HCT116 (cell line): ENCODE data around the gene TEX47. TPM values are rescaled to one million over a fixed set of nuclear protein-coding genes. Genes with fewer than 3 reads are reported as not detected.

ENCODE experiments used
- ATAC-seq: fragments of 200-7000 bp; cut with Tn5 transposase; 2 replicates; pipeline ENCODE4 v1.9.1; 2020; ENCODE audit warnings: mild to moderate bottlenecking, moderate library complexity
- BruUV-seq: library from RNA; stranded (reverse); fragments of 400-500 nt; replicated peaks from 2 replicates; lab custom pipeline; 2021; lab: Mats Ljungman, UMichigan
- CTCF ChIA-PET: fragments of 300-600 bp; sonication (Branson Sonifier 250); formaldehyde crosslinking; loops from one replicate; lab custom pipeline; 2021; ENCODE audit warnings: antibody characterized with exemption; lab: Charles Lee
- POLR2A ChIA-PET: fragments of 300-600, 350-600 bp; sonication (Branson Sonifier 250); formaldehyde crosslinking; loops from one replicate; lab custom pipeline; 2021; ENCODE audit warnings: antibody characterized with exemption; lab: Charles Lee
- RAD21 ChIA-PET, 2 experiments: fragments of 300-600 bp; sonication (Branson Sonifier 250); formaldehyde crosslinking; loops; one replicate each; lab custom pipeline; 2023; ENCODE audit warnings: low total read pairs in 2 of 2; ENCODE audit not compliant: uncharacterized antibody in 2 of 2, unreplicated experiment in 2 of 2, low non-redundant PET in 1 of 2; lab: Charles Lee
- DNase-seq: peaks from one replicate; pipeline ENCODE4 v3.0.0-alpha.2; 2010; ENCODE audit warnings: low read depth, low spot score
- H2AFZ ChIP-seq: fragments of 200-600 bp; shearing (Covaris generic), sonication (generic); 2 replicates; pipeline ENCODE4 v1.6.1; 2017; ENCODE audit warnings: low read depth, mixed run types, mixed read lengths, antibody characterized with exemption, low read length; ENCODE audit not compliant: poor library complexity, severe bottlenecking
- H3K27ac ChIP-seq: 2 replicates; pipeline ENCODE4 v1.5.1; 2012; ENCODE audit warnings: low read depth, low read length
- H3K27me3 ChIP-seq: fragments of 200-600 bp; sonication (generic); 2 replicates; pipeline ENCODE4 v1.6.1; 2016; ENCODE audit warnings: mixed run types, low read length, mixed read lengths; ENCODE audit not compliant: insufficient read depth
- H3K36me3 ChIP-seq, 2 experiments: fragments of 200-500 bp in 1 of 2; fragments of 200-600 bp in 1 of 2; sonication (Bioruptor generic) in 1 of 2; sonication (generic) in 1 of 2; 2 replicates each; pipeline versions ENCODE4 v1.5.1 to v1.6.1; 2014 to 2016; ENCODE audit warnings: low read length in 2 of 2, inconsistent platforms in 1 of 2, mixed read lengths in 1 of 2, mixed run types in 1 of 2; ENCODE audit not compliant: insufficient read depth in 2 of 2, control insufficient read depth in 1 of 2
- H3K4me1 ChIP-seq, 2 experiments: fragments of 200-600 bp in 1 of 2; sonication (generic) in 1 of 2; 2 replicates each; pipeline versions ENCODE4 v1.5.1 to v1.6.1; 2012 to 2017; ENCODE audit warnings: low read length in 2 of 2, inconsistent platforms in 1 of 2, mild to moderate bottlenecking in 1 of 2, mixed read lengths in 1 of 2, mixed run types in 1 of 2, moderate library complexity in 1 of 2; ENCODE audit not compliant: insufficient read depth in 2 of 2, control insufficient read depth in 1 of 2
- H3K4me2 ChIP-seq: fragments of 200-600 bp; sonication (generic); 2 replicates; pipeline ENCODE4 v1.6.1; 2017; ENCODE audit warnings: mixed run types, low read length, mixed read lengths
- H3K4me3 ChIP-seq, 2 experiments: fragments of 200-600 bp in 1 of 2; sonication (generic) in 1 of 2; replicated peaks in 1 of 2; 2 replicates each; pipeline ENCODE4 v1.5.1; 2011 to 2016; ENCODE audit warnings: low read length in 2 of 2, control low read depth in 1 of 2, low read depth in 1 of 2, mild to moderate bottlenecking in 1 of 2, mixed read lengths in 1 of 2, mixed run types in 1 of 2
- H3K79me2 ChIP-seq: fragments of 200-600 bp; sonication (generic); 2 replicates; pipeline ENCODE4 v1.6.1; 2017; ENCODE audit warnings: mild to moderate bottlenecking, mixed run types, low read length, moderate library complexity, mixed read lengths; ENCODE audit not compliant: insufficient read depth
- H3K9ac ChIP-seq: fragments of 200-600 bp; sonication (generic); 2 replicates; pipeline ENCODE4 v1.6.1; 2016; ENCODE audit warnings: low read length, mixed read lengths
- H3K9me2 ChIP-seq: fragments of 200-600 bp; sonication (generic), shearing (Covaris generic); 2 replicates; pipeline ENCODE4 v1.6.1; 2017; ENCODE audit warnings: mixed run types, mild to moderate bottlenecking, moderate library complexity; ENCODE audit not compliant: insufficient read depth
- H3K9me3 ChIP-seq, 2 experiments: fragments of 200-500 bp in 1 of 2; fragments of 200-600 bp in 1 of 2; sonication (Bioruptor generic) in 1 of 2; sonication (generic) in 1 of 2; 2 replicates each; pipeline ENCODE4 v1.6.1; 2014 to 2017; ENCODE audit warnings: low read length in 2 of 2, mixed read lengths in 2 of 2, inconsistent platforms in 1 of 2, low read depth in 1 of 2, mild to moderate bottlenecking in 1 of 2, mixed run types in 1 of 2, moderate library complexity in 1 of 2; ENCODE audit not compliant: control insufficient read depth in 1 of 2, insufficient read depth in 1 of 2
- H4K20me1 ChIP-seq: fragments of 200-600 bp; sonication (generic), shearing (Covaris generic); 2 replicates; pipeline ENCODE4 v1.6.1; 2017; ENCODE audit warnings: mixed run types, mild to moderate bottlenecking, moderate library complexity; ENCODE audit not compliant: insufficient read depth
- ATF3 ChIP-seq: IDR thresholded peaks from 2 replicates; pipeline ENCODE4 v1.6.1; 2012
- CEBPB ChIP-seq: IDR thresholded peaks from 2 replicates; pipeline ENCODE4 v1.6.1; 2012; ENCODE audit warnings: low read depth
- EGR1 ChIP-seq: IDR thresholded peaks from 2 replicates; pipeline ENCODE4 v1.6.1; 2012; ENCODE audit warnings: low read depth
- ELF1 ChIP-seq: IDR thresholded peaks from 2 replicates; pipeline ENCODE4 v1.6.1; 2012; ENCODE audit warnings: low read depth, borderline replicate concordance
- EZH2 ChIP-seq: fragments of 200-600 bp; sonication (generic); IDR thresholded peaks from 2 replicates; pipeline ENCODE4 v1.6.1; 2017; ENCODE audit warnings: antibody characterized with exemption, mixed run types
- EZH2phosphoT487 ChIP-seq: fragments of 200-600 bp; IDR thresholded peaks from 2 replicates; pipeline ENCODE4 v1.6.1; 2018; ENCODE audit warnings: antibody characterized with exemption, borderline replicate concordance
- FOSL1 ChIP-seq: IDR thresholded peaks from 2 replicates; pipeline ENCODE4 v1.6.1; 2012; ENCODE audit warnings: low read depth
- JUND ChIP-seq: IDR thresholded peaks from 2 replicates; pipeline ENCODE4 v1.6.1; 2012
- POLR2A ChIP-seq: IDR thresholded peaks from 2 replicates; pipeline ENCODE4 v1.7.0; 2011; ENCODE audit warnings: borderline replicate concordance; ENCODE audit not compliant: insufficient read depth, insufficient read length; ENCODE audit errors: extremely low read depth
- POLR2AphosphoS5 ChIP-seq: IDR thresholded peaks from 2 replicates; pipeline ENCODE4 v1.6.1; 2011; ENCODE audit warnings: mild to moderate bottlenecking, low read depth, low read length, moderate library complexity
- REST ChIP-seq: IDR thresholded peaks from 2 replicates; pipeline ENCODE4 v1.6.1; 2012; ENCODE audit warnings: low read depth
- SP1 ChIP-seq: IDR thresholded peaks from 2 replicates; pipeline ENCODE4 v1.6.1; 2012; ENCODE audit warnings: low read depth
- SRF ChIP-seq: IDR thresholded peaks from 2 replicates; pipeline ENCODE4 v1.6.1; 2012; ENCODE audit warnings: low read depth
- YY1 ChIP-seq: IDR thresholded peaks from 2 replicates; pipeline ENCODE4 v1.6.1; 2011; ENCODE audit warnings: low read length, low read depth, moderate library complexity, mild to moderate bottlenecking; ENCODE audit not compliant: insufficient replicate concordance; ENCODE audit errors: extremely low read depth
- ZBTB33 ChIP-seq: IDR thresholded peaks from 2 replicates; pipeline ENCODE4 v1.6.1; 2011; ENCODE audit warnings: mild to moderate bottlenecking, low read length, moderate library complexity; ENCODE audit not compliant: insufficient replicate concordance; ENCODE audit errors: extremely low read depth
- ZNF274 ChIP-seq: fragments of 200-500 bp; sonication (Bioruptor generic); IDR thresholded peaks from 2 replicates; pipeline ENCODE4 v1.6.1; 2014; ENCODE audit warnings: mild to moderate bottlenecking, low read depth, low read length, inconsistent platforms
- intact Hi-C: fragments of 100-400 bp; cut with micrococcal nuclease; formaldehyde crosslinking; loops from 2 replicates; pipeline ENCODE4 v1.10.0; 2022
- total RNA-seq: library from RNA; stranded (reverse); gene quantifications from one replicate; pipeline ENCODE4 v1.2.1, GENCODE V29; 2021; ENCODE audit not compliant: unreplicated experiment
- TF ChIP-seq, protein P1 (sequence below): IDR thresholded peaks from 2 replicates; pipeline ENCODE4 v1.6.1; 2012
- TF ChIP-seq, protein P2 (sequence below), 3 experiments: fragments of 200-600 bp in 1 of 3; sonication (generic) in 1 of 3; IDR thresholded peaks in 2 of 3; conservative IDR thresholded peaks in 1 of 3; 2 replicates each; pipeline ENCODE4 v1.5.1; 2012 to 2017; ENCODE audit warnings: low read depth in 2 of 3, low read length in 2 of 3, antibody characterized with exemption in 1 of 3, borderline replicate concordance in 1 of 3, control low read depth in 1 of 3, mild to moderate bottlenecking in 1 of 3, mixed read lengths in 1 of 3, mixed run types in 1 of 3, moderate library complexity in 1 of 3; ENCODE audit not compliant: insufficient read depth in 1 of 3

TEX47 gene
- total RNA-seq, 1 experiment from 2014 or later, result not detected

- Histone ChIP-seq H3K9ac (no peak overlapping the region), H3K9me2 (no peaks in the 10 kb centered on the region), H3K36me3 (no peaks in the 10 kb centered on the region), H3K27ac (no peak overlapping the region), H3K27me3 (no peaks in the 10 kb centered on the region; the same call in 1 of the 2 replicates), H3K4me3 (no peak overlapping the region), H3K4me1 (no peaks in the 10 kb centered on the region), H4K20me1 (no peaks in the 10 kb centered on the region), H2AFZ (no peak overlapping the region), H3K9me3 (no peaks in the 10 kb centered on the region), H3K79me2 (no peaks in the 10 kb centered on the region), H3K4me2 (no peak overlapping the region)
- CTCF ChIA-PET, result no interaction called here
- TF ChIP-seq, protein P1, sequence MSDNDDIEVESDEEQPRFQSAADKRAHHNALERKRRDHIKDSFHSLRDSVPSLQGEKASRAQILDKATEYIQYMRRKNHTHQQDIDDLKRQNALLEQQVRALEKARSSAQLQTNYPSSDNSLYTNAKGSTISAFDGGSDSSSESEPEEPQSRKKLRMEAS, result no peak
- no peak for TF ChIP-seq REST
- no peak for TF ChIP-seq SP1
- TF ChIP-seq JUND, result no peak
- no peak for TF ChIP-seq EZH2phosphoT487
- TF ChIP-seq, protein P2, sequence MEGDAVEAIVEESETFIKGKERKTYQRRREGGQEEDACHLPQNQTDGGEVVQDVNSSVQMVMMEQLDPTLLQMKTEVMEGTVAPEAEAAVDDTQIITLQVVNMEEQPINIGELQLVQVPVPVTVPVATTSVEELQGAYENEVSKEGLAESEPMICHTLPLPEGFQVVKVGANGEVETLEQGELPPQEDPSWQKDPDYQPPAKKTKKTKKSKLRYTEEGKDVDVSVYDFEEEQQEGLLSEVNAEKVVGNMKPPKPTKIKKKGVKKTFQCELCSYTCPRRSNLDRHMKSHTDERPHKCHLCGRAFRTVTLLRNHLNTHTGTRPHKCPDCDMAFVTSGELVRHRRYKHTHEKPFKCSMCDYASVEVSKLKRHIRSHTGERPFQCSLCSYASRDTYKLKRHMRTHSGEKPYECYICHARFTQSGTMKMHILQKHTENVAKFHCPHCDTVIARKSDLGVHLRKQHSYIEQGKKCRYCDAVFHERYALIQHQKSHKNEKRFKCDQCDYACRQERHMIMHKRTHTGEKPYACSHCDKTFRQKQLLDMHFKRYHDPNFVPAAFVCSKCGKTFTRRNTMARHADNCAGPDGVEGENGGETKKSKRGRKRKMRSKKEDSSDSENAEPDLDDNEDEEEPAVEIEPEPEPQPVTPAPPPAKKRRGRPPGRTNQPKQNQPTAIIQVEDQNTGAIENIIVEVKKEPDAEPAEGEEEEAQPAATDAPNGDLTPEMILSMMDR (IDR thresholded peaks at IDR 0.05 in 2 of 3, conservative IDR thresholded peaks at IDR 0.05 in 1 of 3; ENCODE audit: borderline replicate concordance in 1 of 3, insufficient read depth in 1 of 3, low read depth in 2 of 3, low read length in 2 of 3), result no peak
- TF ChIP-seq EGR1, result no peak
- TF ChIP-seq ELF1, result no peak
- TF ChIP-seq ZBTB33, result no peak
- no peak for TF ChIP-seq POLR2A
- TF ChIP-seq CEBPB, result no peak
- no peak for TF ChIP-seq YY1
- TF ChIP-seq EZH2, result no peak
- TF ChIP-seq SRF, result no peak
- no peak for TF ChIP-seq FOSL1
- TF ChIP-seq ZNF274, result no peak
- no peak for TF ChIP-seq POLR2AphosphoS5
- no peak for TF ChIP-seq ATF3
- POLR2A ChIA-PET, result no interaction called here
- DNase-seq (no peak), ATAC-seq (no peak)
- no TSS peak for BruUV-seq
- RAD21 ChIA-PET, result no interaction called here
- intact Hi-C loops, result no loop called here
These were observed 38.2 kb downstream of the TEX47 start for GRCh38 chr7:88757371-88757770.
